HEK293T (cell line): ENCODE data around the gene ZMIZ1.

Source experiments
- BHLHE40 ChIP-seq: fragments of 450-650 bp; IDR thresholded peaks from 2 replicates; pipeline ENCODE4 v1.6.1; 2016; ENCODE audit warnings: mild to moderate bottlenecking, moderate library complexity, borderline replicate concordance
- CTBP1 ChIP-seq: fragments of 450-650 bp; IDR thresholded peaks from 2 replicates; pipeline ENCODE4 v1.6.1; 2016; ENCODE audit warnings: borderline replicate concordance
- FOXA1 ChIP-seq: fragments of 450-650 bp; IDR thresholded peaks from 2 replicates; pipeline ENCODE4 v1.6.1; 2016; ENCODE audit warnings: mild to moderate bottlenecking
- FOXK2 ChIP-seq: fragments of 450-650 bp; IDR thresholded peaks from 2 replicates; pipeline ENCODE4 v1.6.1; 2016; ENCODE audit warnings: mild to moderate bottlenecking
- FOXM1 ChIP-seq: fragments of 450-650 bp; IDR thresholded peaks from 2 replicates; pipeline ENCODE4 v1.6.1; 2017; ENCODE audit warnings: mild to moderate bottlenecking, borderline replicate concordance
- HDGF ChIP-seq: fragments of 450-650 bp; IDR thresholded peaks from 2 replicates; pipeline ENCODE4 v1.6.1; 2017; ENCODE audit warnings: antibody characterized with exemption, borderline replicate concordance
- NFRKB ChIP-seq: fragments of 450-650 bp; IDR thresholded peaks from 2 replicates; pipeline ENCODE4 v1.6.1; 2016; ENCODE audit warnings: mild to moderate bottlenecking, moderate library complexity
- SUZ12 ChIP-seq: fragments of 450-650 bp; IDR thresholded peaks from 2 replicates; pipeline ENCODE4 v1.6.1; 2016; ENCODE audit warnings: mild to moderate bottlenecking
- TARDBP ChIP-seq: fragments of 450-650 bp; IDR thresholded peaks from 2 replicates; pipeline ENCODE4 v1.6.1; 2016
- TF ChIP-seq, protein P1 (sequence below): fragments of 450-650 bp; IDR thresholded peaks from 2 replicates; pipeline ENCODE4 v1.6.1; 2016

DNA sequence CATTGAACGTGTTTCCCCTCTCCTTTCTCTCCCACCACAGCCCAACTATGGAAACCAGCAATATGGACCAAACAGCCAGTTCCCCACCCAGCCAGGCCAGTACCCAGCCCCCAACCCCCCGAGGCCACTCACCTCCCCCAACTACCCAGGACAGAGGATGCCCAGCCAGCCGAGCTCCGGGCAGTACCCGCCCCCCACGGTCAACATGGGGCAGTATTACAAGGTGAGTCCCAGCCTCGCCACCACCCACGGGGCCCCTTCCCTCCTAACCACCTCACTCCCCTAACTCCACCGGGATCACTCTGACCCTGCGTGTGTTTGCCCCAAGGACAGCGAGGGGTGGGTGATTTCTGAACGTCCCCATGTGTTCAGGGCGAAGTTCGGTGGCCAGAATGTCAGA, 227.7 kb downstream of the ZMIZ1 start:
- TF ChIP-seq FOXK2 (no peak), NFRKB (no peak), FOXA1 (no peak), TARDBP (no peak), BHLHE40 (no peak), FOXM1 (no peak), SUZ12 (no peak), HDGF (no peak), CTBP1 (no peak)
- TF ChIP-seq, protein P1, sequence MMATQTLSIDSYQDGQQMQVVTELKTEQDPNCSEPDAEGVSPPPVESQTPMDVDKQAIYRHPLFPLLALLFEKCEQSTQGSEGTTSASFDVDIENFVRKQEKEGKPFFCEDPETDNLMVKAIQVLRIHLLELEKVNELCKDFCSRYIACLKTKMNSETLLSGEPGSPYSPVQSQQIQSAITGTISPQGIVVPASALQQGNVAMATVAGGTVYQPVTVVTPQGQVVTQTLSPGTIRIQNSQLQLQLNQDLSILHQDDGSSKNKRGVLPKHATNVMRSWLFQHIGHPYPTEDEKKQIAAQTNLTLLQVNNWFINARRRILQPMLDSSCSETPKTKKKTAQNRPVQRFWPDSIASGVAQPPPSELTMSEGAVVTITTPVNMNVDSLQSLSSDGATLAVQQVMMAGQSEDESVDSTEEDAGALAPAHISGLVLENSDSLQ = no peak
